ENCODE results near the gene LRRIQ3.
"Not testable (repeated sequence)": the region's sequence is repeated elsewhere in the genome, so short reads cannot be mapped to it uniquely, and the experiment has no call there.

LRRIQ3 gene

GRCh38 chr1:74193908-74194307, 4.1 kb downstream of the LRRIQ3 start:
- Mint-ChIP-seq H3K4me3 (no peak overlapping the region), H3K27me3 (no peaks in the 10 kb centered on the region), H3K9me3 (no peaks in the 10 kb centered on the region), H3K36me3 (no peaks in the 10 kb centered on the region), H3K27ac (no peak overlapping the region), H3K4me1 (peaks cover 12% of the 10 kb centered on the region)
- CTCF ChIA-PET = no interaction called here
- DNase-seq = no peak

GRCh38 chr1:74180490-74180889, 17.5 kb downstream of the LRRIQ3 start:
- Mint-ChIP-seq H3K27me3 (no peaks in the 10 kb centered on the region), H3K27ac (no peak overlapping the region), H3K9me3 (no peaks in the 10 kb centered on the region), H3K4me3 (no peak overlapping the region), H3K36me3 (no peaks in the 10 kb centered on the region), H3K4me1 (no peaks in the 10 kb centered on the region)
- CTCF ChIA-PET = no interaction called here
- DNase-seq = no peak

GRCh38 chr1:74174423-74174822, 23.6 kb downstream of the LRRIQ3 start:
- H3K4me3 Mint-ChIP-seq, CTCF ChIA-PET, H3K9me3 Mint-ChIP-seq, H3K27me3 Mint-ChIP-seq, H3K4me1 Mint-ChIP-seq, H3K27ac Mint-ChIP-seq, H3K36me3 Mint-ChIP-seq, DNase-seq: not testable (repeated sequence)

GRCh38 chr1:74162333-74162732, 35.6 kb downstream of the LRRIQ3 start:
- Mint-ChIP-seq H3K36me3 (no peaks in the 10 kb centered on the region), H3K27ac (no peak overlapping the region), H3K9me3 (no peaks in the 10 kb centered on the region), H3K27me3 (no peaks in the 10 kb centered on the region), H3K4me1 (no peaks in the 10 kb centered on the region), H3K4me3 (no peak overlapping the region)
- CTCF ChIA-PET = no interaction called here
- no peak for DNase-seq

- H3K4me1 Mint-ChIP-seq = no peaks in the 10 kb centered on the region
Observed at GRCh38 chr1:74161497-74161896, 36.5 kb downstream of the LRRIQ3 start.

GRCh38 chr1:74160046-74160445, 37.9 kb downstream of the LRRIQ3 start:
- Mint-ChIP-seq H3K9me3 (no peaks in the 10 kb centered on the region), H3K27me3 (no peaks in the 10 kb centered on the region), H3K27ac (no peak overlapping the region), H3K36me3 (no peaks in the 10 kb centered on the region), H3K4me1 (no peaks in the 10 kb centered on the region), H3K4me3 (no peak overlapping the region)
- no peak for DNase-seq
- CTCF ChIA-PET = no interaction called here

More at GRCh38 chr1:74161497-74161896, 36.5 kb downstream of the LRRIQ3 start:
- Mint-ChIP-seq H3K36me3 (no peaks in the 10 kb centered on the region), H3K4me3 (no peak overlapping the region), H3K9me3 (no peaks in the 10 kb centered on the region), H3K27ac (no peak overlapping the region), H3K27me3 (no peaks in the 10 kb centered on the region)
- CTCF ChIA-PET = no interaction called here
- no peak for DNase-seq

- no peaks in the 10 kb centered on the region for H3K4me1 Mint-ChIP-seq
- no peak overlapping the region for H3K27ac Mint-ChIP-seq
- no peaks in the 10 kb centered on the region for H3K9me3 Mint-ChIP-seq
- no peak overlapping the region for H3K4me3 Mint-ChIP-seq
- CTCF ChIA-PET = no interaction called here
- H3K27me3 Mint-ChIP-seq = no peaks in the 10 kb centered on the region
- no peaks in the 10 kb centered on the region for H3K36me3 Mint-ChIP-seq
- DNase-seq = no peak
Observed at GRCh38 chr1:74145086-74145485, 52.9 kb downstream of the LRRIQ3 start.

- CTCF ChIA-PET, H3K4me3 Mint-ChIP-seq, H3K27me3 Mint-ChIP-seq, DNase-seq, H3K36me3 Mint-ChIP-seq, H3K4me1 Mint-ChIP-seq, H3K27ac Mint-ChIP-seq, H3K9me3 Mint-ChIP-seq: not testable (repeated sequence)
Observed at GRCh38 chr1:74117370-74117769, 80.6 kb downstream of the LRRIQ3 start.

GRCh38 chr1:74113333-74113732, 84.6 kb downstream of the LRRIQ3 start:
- Mint-ChIP-seq H3K4me3 (no peak overlapping the region), H3K27me3 (no peaks in the 10 kb centered on the region), H3K9me3 (no peaks in the 10 kb centered on the region), H3K4me1 (no peaks in the 10 kb centered on the region), H3K27ac (no peak overlapping the region), H3K36me3 (no peaks in the 10 kb centered on the region)
- no peak for DNase-seq
- CTCF ChIA-PET = no interaction called here

- no peaks in the 10 kb centered on the region for H3K36me3 Mint-ChIP-seq
- no peaks in the 10 kb centered on the region for H3K4me1 Mint-ChIP-seq
- CTCF ChIA-PET = no interaction called here
- DNase-seq = no peak
- no peaks in the 10 kb centered on the region for H3K9me3 Mint-ChIP-seq
- H3K4me3 Mint-ChIP-seq = no peak overlapping the region
- no peak overlapping the region for H3K27ac Mint-ChIP-seq
- no peaks in the 10 kb centered on the region for H3K27me3 Mint-ChIP-seq
Observed at GRCh38 chr1:74107394-74107793, 90.6 kb downstream of the LRRIQ3 start.

- CTCF ChIA-PET = no interaction called here
- no peaks in the 10 kb centered on the region for H3K9me3 Mint-ChIP-seq
Observed at GRCh38 chr1:74091371-74091770, 106.6 kb downstream of the LRRIQ3 start.

GRCh38 chr1:74083128-74083527, 114.8 kb downstream of the LRRIQ3 start:
- H3K27ac Mint-ChIP-seq = no peak overlapping the region
- no peaks in the 10 kb centered on the region for H3K27me3 Mint-ChIP-seq
- no peak for DNase-seq
- H3K9me3 Mint-ChIP-seq = no peaks in the 10 kb centered on the region
- no peaks in the 10 kb centered on the region for H3K36me3 Mint-ChIP-seq
- H3K4me1 Mint-ChIP-seq = no peaks in the 10 kb centered on the region
- no peak overlapping the region for H3K4me3 Mint-ChIP-seq
- CTCF ChIA-PET = no interaction called here

More at GRCh38 chr1:74091371-74091770, 106.6 kb downstream of the LRRIQ3 start:
- DNase-seq = no peak
- no peaks in the 10 kb centered on the region for H3K27me3 Mint-ChIP-seq
- no peaks in the 10 kb centered on the region for H3K36me3 Mint-ChIP-seq
- no peak overlapping the region for H3K4me3 Mint-ChIP-seq
- H3K4me1 Mint-ChIP-seq = no peaks in the 10 kb centered on the region
- H3K27ac Mint-ChIP-seq = no peak overlapping the region

GRCh38 chr1:74065081-74065480, 132.9 kb downstream of the LRRIQ3 start:
- H3K27me3 Mint-ChIP-seq = no peaks in the 10 kb centered on the region
- no peak for DNase-seq
- CTCF ChIA-PET = interaction anchor here (0.6 kb wide), 1 partner anchor 1473 kb away, joined by 3 read pairs; no protein-coding TSS in a partner anchor
- H3K4me1 Mint-ChIP-seq = no peaks in the 10 kb centered on the region
- H3K27ac Mint-ChIP-seq = no peak overlapping the region
- no peak overlapping the region for H3K4me3 Mint-ChIP-seq
- H3K9me3 Mint-ChIP-seq = peaks cover 1% of the 10 kb centered on the region
- no peaks in the 10 kb centered on the region for H3K36me3 Mint-ChIP-seq

GRCh38 chr1:74057719-74058118, 140.3 kb downstream of the LRRIQ3 start:
- Mint-ChIP-seq H3K9me3 (peaks cover 1% of the 10 kb centered on the region), H3K27me3 (no peaks in the 10 kb centered on the region), H3K4me3 (no peak overlapping the region), H3K27ac (no peak overlapping the region), H3K36me3 (no peaks in the 10 kb centered on the region), H3K4me1 (no peaks in the 10 kb centered on the region)
- CTCF ChIA-PET = no interaction called here
- DNase-seq = no peak

- DNase-seq = no peak
- Mint-ChIP-seq H3K36me3 (no peaks in the 10 kb centered on the region), H3K9me3 (no peaks in the 10 kb centered on the region), H3K4me3 (no peak overlapping the region), H3K27ac (no peak overlapping the region), H3K27me3 (no peaks in the 10 kb centered on the region), H3K4me1 (no peaks in the 10 kb centered on the region)
- CTCF ChIA-PET = no interaction called here
Observed at GRCh38 chr1:74053407-74053806, 144.6 kb downstream of the LRRIQ3 start.

GRCh38 chr1:74050386-74050785, 147.6 kb downstream of the LRRIQ3 start:
- Mint-ChIP-seq H3K36me3 (no peaks in the 10 kb centered on the region), H3K4me3 (no peak overlapping the region), H3K9me3 (no peaks in the 10 kb centered on the region), H3K4me1 (no peaks in the 10 kb centered on the region), H3K27ac (no peak overlapping the region), H3K27me3 (no peaks in the 10 kb centered on the region)
- DNase-seq = no peak
- CTCF ChIA-PET = no interaction called here
